WTC11 (cell line): ENCODE data around the gene RACK1. TPM values are rescaled to one million over a fixed set of nuclear protein-coding genes. Genes with fewer than 3 reads are reported as not detected.

ENCODE experiments used
- ATAC-seq: fragments of 200-7000 bp; cut with Tn5 transposase; 2 replicates; pipeline ENCODE4 v1.10.0; 2021; ENCODE audit warnings: mild to moderate bottlenecking, moderate library complexity
- CTCF ChIA-PET: fragments of 300-600 bp; sonication (Branson Sonifier 250); formaldehyde crosslinking; loops from one replicate; lab custom pipeline; 2021; ENCODE audit warnings: antibody characterized with exemption; lab: Charles Lee
- POLR2A ChIA-PET: fragments of 350-600 bp; sonication (Branson Sonifier 250); formaldehyde crosslinking; loops from one replicate; lab custom pipeline; 2021; ENCODE audit warnings: antibody characterized with exemption; lab: Charles Lee
- DNase-seq: peaks from one replicate; pipeline ENCODE4 v3.0.0; 2021; ENCODE audit warnings: low spot score
- H3K27ac Mint-ChIP-seq: 2 replicates; pipeline ENCODE4 v1.8.0; 2021; ENCODE audit warnings: mixed read lengths
- H3K27me3 Mint-ChIP-seq: 2 replicates; pipeline ENCODE4 v1.8.0; 2021; ENCODE audit warnings: low read depth, mild to moderate bottlenecking, moderate library complexity, mixed read lengths
- H3K36me3 Mint-ChIP-seq: 2 replicates; pipeline ENCODE4 v1.8.0; 2021; ENCODE audit warnings: mixed read lengths
- H3K4me1 Mint-ChIP-seq: 2 replicates; pipeline ENCODE4 v1.8.0; 2022; ENCODE audit warnings: mixed read lengths
- H3K4me3 Mint-ChIP-seq: 2 replicates; pipeline ENCODE4 v1.8.0; 2021; ENCODE audit warnings: mild to moderate bottlenecking, moderate library complexity, mixed read lengths
- H3K9me3 Mint-ChIP-seq: 2 replicates; pipeline ENCODE4 v1.8.0; 2021; ENCODE audit warnings: mixed read lengths
- FOXK1 ChIP-seq: sonication (generic); formaldehyde crosslinking; IDR thresholded peaks from 2 replicates; pipeline ENCODE4 v1.8.0; 2022; ENCODE audit warnings: mild to moderate bottlenecking, moderate library complexity, missing genetic modification reagents
- HMGA2 ChIP-seq: fragments of 250-450 bp; sonication (Bioruptor Pico); IDR thresholded peaks from 2 replicates; pipeline ENCODE4 v1.4.0; 2021; ENCODE audit warnings: mild to moderate bottlenecking, moderate library complexity
- HMGXB4 ChIP-seq: sonication (generic); formaldehyde crosslinking; IDR thresholded peaks from 2 replicates; pipeline ENCODE4 v1.8.1; 2023; ENCODE audit warnings: mild to moderate bottlenecking, moderate library complexity, missing genetic modification reagents
- IRF1 ChIP-seq: sonication (generic); formaldehyde crosslinking; IDR thresholded peaks from 2 replicates; pipeline ENCODE4 v1.8.0; 2023; ENCODE audit warnings: missing genetic modification reagents
- ZBTB21 ChIP-seq: sonication (generic); formaldehyde crosslinking; IDR thresholded peaks from 2 replicates; pipeline ENCODE4 v1.8.1; 2023; ENCODE audit warnings: mild to moderate bottlenecking, missing genetic modification reagents, borderline replicate concordance
- ZNF121 ChIP-seq: sonication (generic); formaldehyde crosslinking; IDR thresholded peaks from 2 replicates; pipeline ENCODE4 v1.8.0; 2023; ENCODE audit warnings: missing genetic modification reagents
- ZNF263 ChIP-seq: sonication (generic); formaldehyde crosslinking; IDR thresholded peaks from 2 replicates; pipeline ENCODE4 v1.8.1; 2022; ENCODE audit warnings: low read depth, mild to moderate bottlenecking, moderate library complexity, missing genetic modification reagents
- ZNF416 ChIP-seq: fragments of 250-450 bp; sonication (Bioruptor Pico); IDR thresholded peaks from 2 replicates; pipeline ENCODE4 v1.9.0; 2021; ENCODE audit warnings: mild to moderate bottlenecking, inconsistent platforms
- total RNA-seq: library from RNA; stranded (reverse); gene quantifications from 3 replicates; pipeline ENCODE4 v1.2.3, GENCODE V29; 2021
- TF ChIP-seq, protein P1 (sequence below): sonication (generic); formaldehyde crosslinking; IDR thresholded peaks from 2 replicates; pipeline ENCODE4 v1.8.1; 2023; ENCODE audit warnings: mild to moderate bottlenecking, missing genetic modification reagents
- TF ChIP-seq, protein P2 (sequence below): sonication (generic); formaldehyde crosslinking; IDR thresholded peaks from 2 replicates; pipeline ENCODE4 v1.8.0; 2022; ENCODE audit warnings: missing genetic modification reagents

The RACK1 gene
- total RNA-seq, 1 experiment from 2014 or later: 2,360 TPM

- TF ChIP-seq ZNF263 (no peak), FOXK1 (CRISPR knock-in tag) (no peak), HMGA2 (CRISPR knock-in tag) (no peak), IRF1 (CRISPR knock-in tag) (no peak), ZNF416 (CRISPR knock-in tag) (no peak), ZBTB21 (CRISPR knock-in tag) (no peak)
- TF ChIP-seq, protein P1, sequence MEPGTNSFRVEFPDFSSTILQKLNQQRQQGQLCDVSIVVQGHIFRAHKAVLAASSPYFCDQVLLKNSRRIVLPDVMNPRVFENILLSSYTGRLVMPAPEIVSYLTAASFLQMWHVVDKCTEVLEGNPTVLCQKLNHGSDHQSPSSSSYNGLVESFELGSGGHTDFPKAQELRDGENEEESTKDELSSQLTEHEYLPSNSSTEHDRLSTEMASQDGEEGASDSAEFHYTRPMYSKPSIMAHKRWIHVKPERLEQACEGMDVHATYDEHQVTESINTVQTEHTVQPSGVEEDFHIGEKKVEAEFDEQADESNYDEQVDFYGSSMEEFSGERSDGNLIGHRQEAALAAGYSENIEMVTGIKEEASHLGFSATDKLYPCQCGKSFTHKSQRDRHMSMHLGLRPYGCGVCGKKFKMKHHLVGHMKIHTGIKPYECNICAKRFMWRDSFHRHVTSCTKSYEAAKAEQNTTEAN (CRISPR knock-in tag): no peak
- Mint-ChIP-seq H3K36me3 (peaks cover 6% of the 10 kb centered on the region; the same call in 1 of the 2 replicates), H3K4me1 (peaks cover 23% of the 10 kb centered on the region), H3K4me3 (peak overlapping the region; percentile 94), H3K27ac (no peak overlapping the region), H3K9me3 (no peaks in the 10 kb centered on the region), H3K27me3 (peaks cover 62% of the 10 kb centered on the region)
- ChIA-PET POLR2A (interaction anchor here (0.8 to 1.8 kb wide), 4 partner anchors 8 to 18 kb away, joined by 3 to 11 read pairs (median 6); partner anchors contain the start of gene TRIM41), CTCF (interaction anchor here (0.6 to 4.6 kb wide), 8 partner anchors 9 to 39 kb away, joined by 3 to 42 read pairs (median 6); partner anchors contain the start of gene TRIM41)
- ATAC-seq (no peak), DNase-seq (peak; percentile 29)
Observed at GRCh38 chr5:181205761-181206649, 37.7 kb downstream of the RACK1 start.

GRCh38 chr5:181204826-181205760, 38.6 kb downstream of the RACK1 start, which contains the start of gene TRIM7:
TRIM7 (minus strand) TSS chr5:181205196; CDS start chr5:181205110, 86 bp downstream.
- peak; percentile 1 for ATAC-seq
- Mint-ChIP-seq H3K36me3 (peaks cover 6% of the 10 kb centered on the region; the same call in 1 of the 2 replicates), H3K9me3 (no peaks in the 10 kb centered on the region), H3K4me1 (peaks cover 30% of the 10 kb centered on the region), H3K4me3 (peak within 1 kb of the TSS; percentile 94), H3K27ac (no peak within 1 kb of the TSS), H3K27me3 (peaks cover 72% of the 10 kb centered on the region)
- CTCF ChIA-PET: interaction anchor here (0.6 to 4.6 kb wide), 7 partner anchors 10 to 40 kb away, joined by 3 to 42 read pairs (median 5); partner anchors contain the start of gene TRIM41
- DNase-seq: peak; percentile 55
- TF ChIP-seq HMGXB4 (CRISPR knock-in tag) (peak; percentile 70; the same call in 1 of the 2 replicates), ZNF121 (CRISPR knock-in tag) (0 out of 2 replicates have a peak, but pooled peaks have one; percentile 24), FOXK1 (CRISPR knock-in tag) (no peak)
- TF ChIP-seq, protein P2, sequence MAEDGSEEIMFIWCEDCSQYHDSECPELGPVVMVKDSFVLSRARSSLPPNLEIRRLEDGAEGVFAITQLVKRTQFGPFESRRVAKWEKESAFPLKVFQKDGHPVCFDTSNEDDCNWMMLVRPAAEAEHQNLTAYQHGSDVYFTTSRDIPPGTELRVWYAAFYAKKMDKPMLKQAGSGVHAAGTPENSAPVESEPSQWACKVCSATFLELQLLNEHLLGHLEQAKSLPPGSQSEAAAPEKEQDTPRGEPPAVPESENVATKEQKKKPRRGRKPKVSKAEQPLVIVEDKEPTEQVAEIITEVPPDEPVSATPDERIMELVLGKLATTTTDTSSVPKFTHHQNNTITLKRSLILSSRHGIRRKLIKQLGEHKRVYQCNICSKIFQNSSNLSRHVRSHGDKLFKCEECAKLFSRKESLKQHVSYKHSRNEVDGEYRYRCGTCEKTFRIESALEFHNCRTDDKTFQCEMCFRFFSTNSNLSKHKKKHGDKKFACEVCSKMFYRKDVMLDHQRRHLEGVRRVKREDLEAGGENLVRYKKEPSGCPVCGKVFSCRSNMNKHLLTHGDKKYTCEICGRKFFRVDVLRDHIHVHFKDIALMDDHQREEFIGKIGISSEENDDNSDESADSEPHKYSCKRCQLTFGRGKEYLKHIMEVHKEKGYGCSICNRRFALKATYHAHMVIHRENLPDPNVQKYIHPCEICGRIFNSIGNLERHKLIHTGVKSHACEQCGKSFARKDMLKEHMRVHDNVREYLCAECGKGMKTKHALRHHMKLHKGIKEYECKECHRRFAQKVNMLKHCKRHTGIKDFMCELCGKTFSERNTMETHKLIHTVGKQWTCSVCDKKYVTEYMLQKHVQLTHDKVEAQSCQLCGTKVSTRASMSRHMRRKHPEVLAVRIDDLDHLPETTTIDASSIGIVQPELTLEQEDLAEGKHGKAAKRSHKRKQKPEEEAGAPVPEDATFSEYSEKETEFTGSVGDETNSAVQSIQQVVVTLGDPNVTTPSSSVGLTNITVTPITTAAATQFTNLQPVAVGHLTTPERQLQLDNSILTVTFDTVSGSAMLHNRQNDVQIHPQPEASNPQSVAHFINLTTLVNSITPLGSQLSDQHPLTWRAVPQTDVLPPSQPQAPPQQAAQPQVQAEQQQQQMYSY (CRISPR knock-in tag): peak; percentile 42; the same call in 1 of the 2 replicates
- TF ChIP-seq, protein P1 (CRISPR knock-in tag): 0 out of 2 replicates have a peak, but pooled peaks have one; percentile 6
- POLR2A ChIA-PET: interaction anchor here (2.3 kb wide), 1 partner anchor 13 kb away, joined by 11 read pairs; no protein-coding TSS in a partner anchor
